ENCODE measurements around the gene HMCN2.

GRCh38 chr9:130256644-130257043 is 8.9 kb upstream of the HMCN2 start:
- TF ChIP-seq CTCF (IDR thresholded peaks at IDR 0.05) = no peak
- no peak for TF ChIP-seq POLR2A (IDR thresholded peaks at IDR 0.05)
- TF ChIP-seq POLR2AphosphoS5 (IDR thresholded peaks at IDR 0.05) = no peak

Measured in prostate gland (tissue), 2 donors.